GM11168 (cell line): ENCODE data around the gene AGBL3.
"Not testable (repeated sequence)": the region's sequence is repeated elsewhere in the genome, so short reads cannot be mapped to it uniquely, and the experiment has no call there.

Experiments used
- in situ Hi-C: fragments of 300-500 bp; cut with MboI; formaldehyde crosslinking; loops from one replicate; pipeline ENCODE4 v1.12.0; 2022; ENCODE audit warnings: low sequenced_read_pairs; ENCODE audit not compliant: unreplicated experiment

Gene AGBL3

DNA sequence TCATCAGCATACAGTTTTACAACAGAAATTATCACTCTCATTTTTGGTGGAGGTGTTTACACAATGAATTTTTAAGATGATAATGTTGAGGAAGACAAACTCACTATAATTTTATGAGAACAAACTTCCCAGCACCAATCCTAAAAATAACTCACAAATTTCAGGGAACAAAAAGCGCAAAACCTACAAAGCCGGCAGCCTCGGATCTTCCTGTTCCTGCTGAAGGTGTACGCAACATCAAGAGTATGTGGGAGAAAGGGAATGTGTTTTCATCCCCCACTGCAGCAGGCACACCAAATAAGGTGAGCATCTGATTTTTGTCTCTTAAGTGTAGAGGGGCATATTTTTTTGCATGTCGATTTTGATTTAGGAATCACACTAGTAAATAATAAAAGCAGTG is 26.5 kb upstream of the AGBL3 start:
- in situ Hi-C loops = no loop called here

DNA sequence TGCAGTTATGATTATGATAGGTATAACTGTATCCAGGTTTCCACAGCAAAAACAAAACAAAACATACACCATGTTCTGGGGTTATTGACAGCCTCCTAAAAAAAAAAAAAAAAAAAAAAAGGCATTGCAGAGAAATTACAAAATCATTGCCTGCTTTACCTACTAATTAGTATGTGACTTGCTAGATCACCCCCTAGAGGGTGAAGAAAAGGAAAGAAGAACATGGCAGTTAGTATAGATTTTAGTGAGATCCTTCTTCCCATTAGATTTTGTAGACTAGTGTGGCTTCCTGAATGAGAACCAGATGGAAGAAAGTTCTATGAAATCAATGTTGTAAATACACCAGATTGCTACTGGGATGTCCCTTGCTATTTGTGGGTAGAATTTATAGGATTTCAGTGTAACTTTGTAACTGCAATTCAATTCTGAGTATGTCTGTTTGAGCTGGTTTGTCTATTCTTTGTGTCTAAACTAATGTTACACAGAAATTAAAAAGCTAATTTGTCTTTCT is 24.0 kb upstream of the AGBL3 start:
- in situ Hi-C loops = no loop called here

DNA sequence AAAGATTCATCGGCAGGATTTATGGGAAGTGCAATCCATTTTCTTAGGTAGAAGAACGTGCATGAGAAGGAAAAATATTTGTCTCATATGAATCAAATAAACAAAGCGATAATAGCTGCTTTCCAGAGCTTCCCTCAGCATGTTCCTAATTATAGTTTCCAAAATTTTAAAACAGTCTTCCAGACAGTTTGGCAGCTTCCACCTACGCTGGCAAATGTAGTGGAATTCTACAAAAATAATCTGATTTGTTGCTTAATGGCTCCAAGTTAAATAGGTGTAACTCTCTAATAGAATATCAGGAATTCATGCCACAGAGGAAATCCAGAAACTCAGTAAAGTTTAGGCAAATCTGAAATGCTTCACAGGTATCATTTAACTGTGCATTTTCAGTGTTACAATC is 23.3 kb upstream of the AGBL3 start:
- in situ Hi-C loops = no loop called here

GRCh38 chr7:134966691-134967090 is 19.6 kb upstream of the AGBL3 start:
- in situ Hi-C loops = no loop called here

DNA sequence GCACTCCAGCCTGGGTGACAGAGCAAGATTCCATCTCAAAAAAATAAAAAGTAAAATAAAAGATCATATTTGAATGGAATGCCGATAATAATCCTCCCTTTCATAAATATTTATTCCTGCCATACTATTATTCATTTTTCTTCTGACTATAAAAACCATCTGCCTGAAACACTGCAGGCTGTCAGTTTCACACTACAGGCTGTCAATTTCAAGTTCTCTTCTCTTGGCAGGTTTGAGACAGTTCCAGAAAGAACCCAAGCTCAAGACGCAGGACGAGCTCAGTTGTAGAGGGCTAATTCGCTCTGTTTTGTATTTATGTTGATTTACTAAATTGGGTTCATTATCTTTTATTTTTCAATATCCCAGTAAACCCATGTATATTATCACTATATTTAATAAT is 18.2 kb upstream of the AGBL3 start:
- in situ Hi-C loops = no loop called here

DNA sequence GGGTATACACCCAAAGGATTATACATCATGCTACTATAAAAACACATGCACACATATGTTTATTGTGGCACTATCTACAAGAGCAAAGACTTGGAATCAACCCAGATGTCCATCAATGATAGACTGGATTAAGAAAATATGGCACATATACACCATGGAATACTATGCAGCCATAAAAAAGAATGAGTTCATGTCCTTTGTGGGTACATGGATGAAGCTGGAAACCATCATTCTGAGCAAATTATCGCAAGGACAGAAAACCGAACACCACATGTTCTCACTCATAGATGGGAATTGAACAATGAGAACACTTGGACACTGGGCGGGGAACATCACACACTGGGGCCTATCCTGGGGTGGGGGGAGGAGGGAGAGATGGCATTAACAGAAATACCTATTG is 4.7 kb upstream of the AGBL3 start:
- in situ Hi-C loops = not testable (repeated sequence)

- in situ Hi-C loops = no loop called here
These were observed 380 bp upstream of the AGBL3 start for GRCh38 chr7:134985894-134986362.

DNA sequence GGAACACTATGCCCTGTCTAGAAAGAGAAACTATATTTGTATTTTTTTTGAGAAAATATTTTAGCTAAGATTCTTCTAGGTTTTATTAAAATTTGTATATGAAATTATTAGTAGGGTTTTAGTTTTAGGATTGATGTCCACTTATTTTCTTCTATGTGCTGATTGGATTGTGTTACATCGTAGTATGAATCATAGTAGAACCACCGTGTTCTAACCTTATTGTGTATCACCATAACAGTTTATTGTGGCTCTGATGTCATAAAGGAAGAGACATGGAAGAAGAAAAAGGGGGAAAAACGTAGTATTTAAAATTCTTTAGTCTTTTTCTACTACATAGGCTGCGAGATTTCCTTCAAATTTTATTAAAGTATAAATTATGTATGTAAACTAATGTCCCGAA is 1.9 kb downstream of the AGBL3 start:
- in situ Hi-C loops = no loop called here

DNA sequence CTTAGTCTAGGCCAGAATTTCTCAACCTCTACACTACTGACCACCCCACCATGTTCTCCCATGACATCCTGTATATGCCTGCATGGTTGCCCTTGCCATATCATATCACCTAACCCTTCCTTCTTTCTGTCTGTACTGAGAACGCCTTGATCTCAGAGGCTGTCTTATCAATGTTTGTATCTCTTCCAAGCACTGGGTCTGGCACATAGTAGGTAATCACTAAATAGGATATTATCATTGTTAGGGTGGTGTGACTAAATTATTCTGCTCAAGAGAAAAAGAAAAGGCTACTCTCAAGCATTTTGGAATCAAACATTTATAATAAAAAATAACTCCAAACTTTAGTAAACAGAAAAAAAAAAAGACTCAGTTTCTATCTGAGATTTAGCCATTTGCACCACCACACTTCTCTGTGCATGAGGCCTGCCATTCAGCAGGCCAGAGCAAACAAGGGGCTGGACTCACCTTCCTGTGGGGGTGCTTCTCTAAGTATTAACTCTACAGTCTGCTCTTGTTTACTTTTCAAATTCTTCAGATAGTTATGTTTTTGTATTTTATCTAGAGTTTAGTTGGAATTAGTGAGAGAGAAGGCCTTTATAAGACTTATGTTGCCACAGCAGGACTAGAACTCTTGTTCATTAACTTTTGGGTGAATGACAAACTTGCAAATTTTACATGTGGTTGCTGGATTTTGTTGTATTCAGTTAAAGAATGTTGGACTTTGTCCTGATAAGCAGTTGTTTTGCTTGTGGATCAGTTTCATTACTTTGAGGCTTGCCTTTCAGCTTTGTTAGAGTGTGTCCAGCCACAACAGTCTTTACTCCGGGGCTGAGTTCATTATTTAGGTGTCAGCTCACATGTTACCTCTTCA is 5.4 kb downstream of the AGBL3 start:
- in situ Hi-C loops = loop anchor here (5.0 kb wide), 1 partner anchor 176 kb away; no protein-coding TSS in a partner anchor

- in situ Hi-C loops = loop anchor here (5.0 kb wide), 1 partner anchor 175 kb away; no protein-coding TSS in a partner anchor
These were observed 6.4 kb downstream of the AGBL3 start for GRCh38 chr7:134992626-134993179.

DNA sequence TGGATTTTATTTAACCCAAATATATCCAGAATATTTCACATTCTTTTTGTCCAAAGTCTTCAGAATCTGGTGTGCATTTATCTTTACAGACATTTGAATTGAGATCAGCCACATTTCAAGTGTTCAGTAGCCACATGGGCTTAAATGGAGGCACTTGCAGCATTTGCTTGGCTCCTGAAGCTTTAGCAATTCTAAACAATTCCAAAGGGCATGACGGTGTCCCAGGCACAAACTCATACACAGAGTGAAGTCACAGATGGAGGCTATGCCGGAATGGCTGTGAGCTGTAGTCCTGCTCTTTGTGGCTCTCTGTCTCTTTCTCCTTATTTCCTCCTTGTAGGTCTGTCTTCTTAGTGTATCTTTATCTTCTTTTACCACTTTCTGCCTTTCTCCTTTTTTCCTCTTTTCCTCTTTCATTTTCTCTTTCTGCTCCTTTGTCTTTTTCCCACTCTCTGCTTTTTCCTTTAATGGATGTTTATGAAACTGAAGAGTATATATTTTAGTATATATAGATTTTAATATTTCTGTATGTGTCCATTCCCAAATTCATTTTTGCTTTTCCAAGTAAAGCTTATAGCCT is 7.7 kb downstream of the AGBL3 start:
- in situ Hi-C loops = loop anchor here (5.0 kb wide), 1 partner anchor 173 kb away; no protein-coding TSS in a partner anchor

- in situ Hi-C loops = no loop called here
These were observed 9.2 kb downstream of the AGBL3 start for GRCh38 chr7:134995239-134996096.

- in situ Hi-C loops = no loop called here
These were observed 9.8 kb downstream of the AGBL3 start for GRCh38 chr7:134996097-134996550.

GRCh38 chr7:134997214-134997885 is 11.0 kb downstream of the AGBL3 start:
- in situ Hi-C loops = no loop called here

DNA sequence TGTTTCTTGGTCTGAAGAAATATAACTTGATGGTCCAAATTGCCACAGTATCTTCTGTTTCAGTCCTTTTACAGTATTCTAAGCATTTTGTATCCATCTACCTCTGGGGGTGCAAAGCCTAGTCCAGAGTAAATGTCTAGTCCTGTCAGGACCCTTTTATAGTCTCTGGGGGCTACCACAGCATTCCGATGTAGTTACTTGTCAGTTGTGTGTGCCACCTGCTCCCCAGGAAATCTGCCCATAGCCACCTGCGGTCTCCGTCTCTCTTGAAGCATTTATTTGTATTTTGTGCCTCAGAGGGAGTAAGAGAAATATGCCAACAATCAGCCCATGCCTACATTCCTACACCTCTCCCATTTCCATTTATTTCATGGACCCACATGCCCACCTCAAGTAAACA is 12.8 kb downstream of the AGBL3 start:
- in situ Hi-C loops = no loop called here

- in situ Hi-C loops = no loop called here
These were observed 15.3 kb downstream of the AGBL3 start for GRCh38 chr7:135001390-135002165.

DNA sequence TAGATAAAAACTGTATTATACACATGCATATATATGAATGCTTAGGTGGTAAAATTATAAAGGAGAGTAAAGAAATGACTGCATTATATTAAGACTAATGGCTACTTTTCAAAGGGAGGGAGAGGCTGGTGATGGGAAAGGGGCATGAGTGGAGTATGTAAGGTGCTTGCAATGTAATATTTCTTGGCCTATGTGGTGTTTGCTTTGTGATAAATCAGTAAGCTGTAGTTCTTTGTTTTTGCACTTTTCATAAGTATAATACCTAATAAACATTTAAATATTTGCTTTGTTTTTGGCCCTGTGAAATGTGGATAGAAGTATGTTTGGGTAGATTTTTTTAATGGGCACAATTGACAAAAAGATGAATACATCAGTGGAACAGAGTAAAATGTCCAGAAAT is 25.9 kb downstream of the AGBL3 start:
- in situ Hi-C loops = no loop called here

- in situ Hi-C loops = no loop called here
These were observed 37.3 kb downstream of the AGBL3 start for GRCh38 chr7:135023622-135024021.

- in situ Hi-C loops = no loop called here
These were observed 48.9 kb downstream of the AGBL3 start for GRCh38 chr7:135035252-135035651.
